Kidney epithelial cell (primary cell): ENCODE data around the gene KCNE4. TPM values are rescaled to one million over a fixed set of nuclear protein-coding genes. Genes with fewer than 3 reads are reported as not detected.

ENCODE experiments used
- DNase-seq: peaks from one replicate; pipeline ENCODE4 v3.0.0-alpha.2; 2010; ENCODE audit warnings: low read depth
- H3K27me3 ChIP-seq: 2 replicates; pipeline ENCODE4 v1.6.0; 2011; ENCODE audit warnings: low read length; ENCODE audit not compliant: control insufficient read depth, insufficient read depth
- H3K36me3 ChIP-seq: 2 replicates; pipeline ENCODE4 v1.5.1; 2011; ENCODE audit warnings: low read length; ENCODE audit not compliant: control insufficient read depth, insufficient read depth
- H3K4me3 ChIP-seq: 2 replicates; pipeline ENCODE4 v1.5.1; 2011; ENCODE audit warnings: low read depth, mild to moderate bottlenecking, control low read depth, low read length
- total RNA-seq: library from RNA; depleted of rRNA; stranded (reverse); fragments of >200 nt; gene quantifications from 2 replicates; pipeline ENCODE4 v1.2.3, GENCODE V29; 2015
- TF ChIP-seq, protein P1 (sequence below): IDR thresholded peaks from 2 replicates; pipeline ENCODE4 v1.5.1; 2011; ENCODE audit warnings: mild to moderate bottlenecking, moderate library complexity, low read length, control low read depth, inconsistent platforms; ENCODE audit not compliant: insufficient read depth, poor library complexity, severe bottlenecking

The KCNE4 gene
- total RNA-seq, 1 donor from 2014 or later = 0.25 TPM

DNA sequence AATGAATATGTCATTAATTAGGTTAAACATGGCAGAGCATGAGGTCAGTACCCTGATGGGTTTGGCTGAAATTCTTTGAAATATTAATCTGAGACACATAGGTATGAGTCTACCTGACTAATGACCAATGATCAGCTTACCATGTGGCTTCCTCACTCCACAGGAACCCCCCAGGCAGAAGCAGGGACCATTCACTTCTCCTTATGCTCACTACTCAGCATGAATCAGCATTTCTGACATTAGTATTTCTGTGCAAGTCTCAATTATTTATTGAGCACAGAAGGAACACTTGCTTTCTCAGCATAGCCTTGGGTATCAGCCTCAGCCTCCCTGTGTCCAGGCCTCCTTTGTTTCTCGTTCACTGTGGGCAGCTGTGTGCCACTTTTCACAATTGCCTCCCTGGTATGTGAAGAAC, 9.3 kb upstream of the KCNE4 start:
- TF ChIP-seq, protein P1, sequence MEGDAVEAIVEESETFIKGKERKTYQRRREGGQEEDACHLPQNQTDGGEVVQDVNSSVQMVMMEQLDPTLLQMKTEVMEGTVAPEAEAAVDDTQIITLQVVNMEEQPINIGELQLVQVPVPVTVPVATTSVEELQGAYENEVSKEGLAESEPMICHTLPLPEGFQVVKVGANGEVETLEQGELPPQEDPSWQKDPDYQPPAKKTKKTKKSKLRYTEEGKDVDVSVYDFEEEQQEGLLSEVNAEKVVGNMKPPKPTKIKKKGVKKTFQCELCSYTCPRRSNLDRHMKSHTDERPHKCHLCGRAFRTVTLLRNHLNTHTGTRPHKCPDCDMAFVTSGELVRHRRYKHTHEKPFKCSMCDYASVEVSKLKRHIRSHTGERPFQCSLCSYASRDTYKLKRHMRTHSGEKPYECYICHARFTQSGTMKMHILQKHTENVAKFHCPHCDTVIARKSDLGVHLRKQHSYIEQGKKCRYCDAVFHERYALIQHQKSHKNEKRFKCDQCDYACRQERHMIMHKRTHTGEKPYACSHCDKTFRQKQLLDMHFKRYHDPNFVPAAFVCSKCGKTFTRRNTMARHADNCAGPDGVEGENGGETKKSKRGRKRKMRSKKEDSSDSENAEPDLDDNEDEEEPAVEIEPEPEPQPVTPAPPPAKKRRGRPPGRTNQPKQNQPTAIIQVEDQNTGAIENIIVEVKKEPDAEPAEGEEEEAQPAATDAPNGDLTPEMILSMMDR = no peak
- Histone ChIP-seq H3K36me3 (no peaks in the 10 kb centered on the region), H3K27me3 (no peaks in the 10 kb centered on the region), H3K4me3 (no peak overlapping the region)
- DNase-seq = no peak

DNA sequence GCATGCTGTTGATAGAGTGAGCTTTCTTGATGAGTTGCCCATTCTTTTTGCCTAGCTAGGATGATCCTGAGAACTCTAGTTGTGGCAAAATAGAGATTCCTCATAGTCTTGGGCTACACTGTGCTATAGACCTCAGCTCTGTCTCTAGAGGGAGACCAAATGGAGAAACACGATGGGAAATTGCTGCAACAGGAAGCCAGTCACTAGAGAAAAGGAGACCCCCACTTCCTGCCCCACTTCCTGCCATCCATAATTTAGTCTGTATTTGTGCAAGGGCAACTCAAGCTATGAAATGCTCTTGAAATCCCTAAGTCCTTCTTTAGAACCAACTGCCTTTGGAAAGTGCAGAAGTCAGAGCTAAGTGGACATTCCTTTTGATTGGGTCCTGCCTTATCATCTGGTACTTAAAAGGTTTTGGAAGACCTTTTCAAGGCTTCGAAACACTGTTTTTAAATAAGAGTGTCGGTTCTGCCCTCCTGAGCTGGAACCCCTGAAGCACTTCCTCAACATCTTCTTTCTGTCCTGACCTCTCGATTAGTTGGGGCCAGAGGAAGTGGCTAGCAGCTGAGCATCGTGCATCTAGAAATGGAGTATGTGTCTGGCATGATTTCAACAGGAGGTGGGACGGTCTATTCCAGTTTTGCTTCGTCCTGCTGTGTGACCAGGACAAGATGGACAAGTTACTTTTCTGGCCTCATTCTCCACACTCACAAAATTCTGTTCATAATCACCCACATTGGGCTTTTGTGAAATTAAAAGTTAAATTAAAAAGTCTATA, 8.6 kb upstream of the KCNE4 start:
- H3K4me3 ChIP-seq = no peak overlapping the region
- no peak for DNase-seq
- H3K27me3 ChIP-seq = no peaks in the 10 kb centered on the region
- TF ChIP-seq, protein P1 = no peak
- no peaks in the 10 kb centered on the region for H3K36me3 ChIP-seq

DNA sequence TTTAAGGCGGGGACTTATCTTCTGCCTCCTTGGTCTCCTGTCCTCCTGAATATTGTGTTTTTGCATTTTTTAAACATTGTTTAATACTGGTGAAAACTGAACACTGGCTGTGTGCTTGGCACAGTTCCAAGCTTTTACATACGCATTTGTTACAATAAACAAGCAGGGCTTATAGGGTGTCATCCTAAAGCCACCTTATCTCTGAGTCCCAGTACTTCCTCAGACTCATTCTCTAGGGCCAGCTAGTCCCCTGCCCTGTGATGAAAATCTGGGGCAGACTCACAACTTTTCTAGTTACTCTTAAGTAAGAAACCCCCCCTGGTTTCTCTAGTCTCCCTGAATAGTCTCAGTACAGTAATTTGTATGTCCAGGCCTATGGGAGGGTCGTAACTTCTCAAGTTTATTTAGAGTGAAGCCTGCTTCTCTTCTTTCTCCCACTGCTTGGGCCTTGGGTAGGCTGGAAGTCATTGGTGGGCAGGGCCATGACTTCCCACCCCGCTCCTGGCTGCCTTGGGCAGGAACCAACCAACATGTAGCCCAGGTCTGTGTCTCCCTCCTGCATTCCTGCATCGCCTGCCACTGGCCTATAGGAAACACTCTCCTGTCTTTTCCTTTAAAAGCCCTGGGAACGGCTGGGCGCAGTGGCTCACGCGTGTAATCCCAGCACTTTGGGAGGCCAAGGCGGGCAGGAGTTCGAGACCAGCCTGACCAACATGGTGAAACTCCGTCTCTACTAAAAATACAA, 7.7 kb upstream of the KCNE4 start:
- no peaks in the 10 kb centered on the region for H3K36me3 ChIP-seq
- TF ChIP-seq, protein P1 = no peak
- H3K27me3 ChIP-seq = no peaks in the 10 kb centered on the region
- no peak for DNase-seq
- no peak overlapping the region for H3K4me3 ChIP-seq

DNA sequence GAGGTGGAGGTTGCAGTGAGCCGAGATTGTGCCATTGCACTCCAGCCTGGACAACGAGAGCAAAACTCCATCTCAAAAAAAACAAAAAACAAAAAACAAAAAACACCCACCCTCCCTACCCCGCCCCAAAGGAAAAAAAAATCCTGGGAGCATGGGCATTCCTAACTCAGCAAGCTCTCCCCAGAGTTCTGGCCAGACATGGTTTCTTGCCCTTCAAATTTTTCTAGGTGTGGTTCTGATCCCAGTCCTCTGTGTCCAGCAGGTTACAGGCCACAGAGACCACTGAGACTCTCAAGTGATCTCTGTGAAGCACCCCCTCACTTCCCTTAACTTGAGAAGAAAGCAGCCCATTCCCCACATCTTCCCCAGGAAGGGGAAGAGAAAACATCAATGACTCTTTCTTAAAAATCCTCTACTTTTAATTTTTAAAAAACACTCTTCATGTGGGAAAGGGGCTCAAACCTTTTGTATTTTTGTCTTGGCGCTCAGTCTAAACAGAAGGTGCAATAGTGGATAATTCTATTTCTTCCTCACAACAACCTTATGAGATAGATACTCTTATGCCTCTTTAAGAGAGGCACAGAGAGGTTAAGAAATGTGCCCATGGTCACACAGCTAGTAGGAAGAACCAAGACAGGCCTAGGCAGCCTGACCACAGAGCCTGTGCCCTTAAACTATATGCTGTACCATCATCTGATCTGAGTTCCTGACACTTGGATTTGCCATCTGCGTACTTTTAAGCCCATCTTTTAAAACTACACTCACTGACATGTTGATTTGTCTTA, 6.9 kb upstream of the KCNE4 start:
- Histone ChIP-seq H3K27me3 (no peaks in the 10 kb centered on the region), H3K4me3 (no peak overlapping the region), H3K36me3 (no peaks in the 10 kb centered on the region)
- no peak for DNase-seq
- TF ChIP-seq, protein P1 = no peak

DNA sequence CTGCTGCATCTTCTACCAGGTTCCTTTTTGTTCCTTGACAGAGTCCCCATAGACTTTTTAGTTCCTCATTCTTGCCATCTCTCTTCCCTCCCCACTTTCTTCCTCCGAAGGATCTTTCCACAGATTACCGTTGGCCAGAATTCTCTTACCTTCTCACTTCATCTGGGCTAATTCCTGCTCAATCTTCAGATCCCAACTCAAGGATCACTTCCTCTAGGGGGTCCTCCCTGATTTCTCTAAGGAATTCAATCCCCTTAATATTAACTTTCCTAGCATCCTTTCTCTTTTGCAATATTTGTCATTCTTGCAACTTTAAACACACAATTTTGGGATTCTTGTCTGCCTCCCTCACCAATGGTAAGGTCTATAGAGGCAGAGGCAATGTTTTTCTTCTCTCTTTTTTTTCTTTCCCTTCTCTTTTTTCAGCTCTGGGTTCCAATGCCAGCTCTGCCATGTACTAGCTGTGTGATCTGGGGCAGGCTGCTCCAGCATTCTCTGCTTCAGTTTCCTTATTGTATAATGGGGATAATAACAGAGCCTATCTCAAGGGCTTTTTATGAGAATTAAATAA, 5.4 kb upstream of the KCNE4 start:
- no peaks in the 10 kb centered on the region for H3K36me3 ChIP-seq
- H3K4me3 ChIP-seq = no peak overlapping the region
- TF ChIP-seq, protein P1 = no peak
- DNase-seq = no peak
- no peaks in the 10 kb centered on the region for H3K27me3 ChIP-seq
